Lower leg skin (tissue), 3 donors: ENCODE results near the gene GNAZ.

ENCODE experiments used
- CTCF ChIP-seq, 3 donors: fragments of 450-650 bp; IDR thresholded peaks; one replicate each; pipeline ENCODE4 v1.5.1; 2016; ENCODE audit warnings: antibody characterized with exemption in 3 of 3, mild to moderate bottlenecking in 3 of 3, moderate library complexity in 2 of 3
- POLR2A ChIP-seq, 2 donors: fragments of 450-650 bp; IDR thresholded peaks; one replicate each; pipeline ENCODE4 v1.6.1; 2016 to 2017; ENCODE audit warnings: antibody characterized with exemption in 2 of 2, mild to moderate bottlenecking in 1 of 2, moderate library complexity in 1 of 2

GRCh38 chr22:23101524-23101923 lies 31.2 kb downstream of the GNAZ start:
- TF ChIP-seq CTCF (IDR thresholded peaks at IDR 0.05): no peak
- no peak for TF ChIP-seq POLR2A (IDR thresholded peaks at IDR 0.05)
